ACC112 (cell line): ENCODE data around the gene SSR4.
A peak's percentile ranks its signal among the peaks of the same experiment; 100 is the strongest.
"Not testable (repeated sequence)": the region's sequence is repeated elsewhere in the genome, so short reads cannot be mapped to it uniquely, and the experiment has no call there.

Experiments used
- H2AFZ ChIP-seq: fragments of 200-600 bp; sonication (generic); one replicate; pipeline ENCODE4 v1.6.0; 2017; ENCODE audit warnings: antibody characterized with exemption, low read length; ENCODE audit not compliant: unreplicated experiment
- H3K27ac ChIP-seq: fragments of 200-600 bp; sonication (generic); 2 replicates; pipeline ENCODE4 v1.5.1; 2014; ENCODE audit warnings: low read depth, mild to moderate bottlenecking, antibody characterized with exemption, low read length, moderate library complexity
- H3K27me3 ChIP-seq: fragments of 200-600 bp; sonication (generic); 2 replicates; pipeline ENCODE4 v1.6.1; 2014; ENCODE audit warnings: mild to moderate bottlenecking, antibody characterized with exemption, low read length, moderate library complexity, mixed read lengths; ENCODE audit not compliant: insufficient read depth
- H3K36me3 ChIP-seq: fragments of 200-600 bp; sonication (generic); 2 replicates; pipeline ENCODE4 v1.6.1; 2016; ENCODE audit warnings: mild to moderate bottlenecking, antibody characterized with exemption, low read length, moderate library complexity, mixed read lengths; ENCODE audit not compliant: insufficient read depth
- H3K4me1 ChIP-seq: fragments of 200-600 bp; sonication (generic); one replicate; pipeline ENCODE4 v1.6.1; 2016; ENCODE audit warnings: low read length, mixed read lengths; ENCODE audit not compliant: insufficient read depth, unreplicated experiment, control insufficient read depth
- H3K4me3 ChIP-seq: fragments of 200-600 bp; sonication (generic); 2 replicates; pipeline ENCODE4 v1.5.1; 2014; ENCODE audit warnings: mild to moderate bottlenecking, low read depth, low read length
- H3K79me2 ChIP-seq: fragments of 200-600 bp; sonication (generic); one replicate; pipeline ENCODE4 v1.6.0; 2016; ENCODE audit warnings: low read length; ENCODE audit not compliant: control insufficient read depth, unreplicated experiment, insufficient read depth

SSR4 gene

GRCh38 chrX:153794018-153794896, at the start of gene SSR4, which contains the start of gene IDH3G:
TSS of gene SSR4 (plus strand) at chrX:153794668. CDS start at chrX:153794688, 20 bp downstream.
TSS of gene IDH3G (minus strand) at chrX:153794375. CDS start at chrX:153794326, 49 bp downstream.
- H3K36me3 ChIP-seq = no peaks in the 10 kb centered on the region
- H3K79me2 ChIP-seq = peaks cover 54% of the 10 kb centered on the region

GRCh38 chrX:153745067-153745433, 49.4 kb upstream of the SSR4 start:
- not testable (repeated sequence) for H3K27ac ChIP-seq, H3K36me3 ChIP-seq, H3K79me2 ChIP-seq, H2AFZ ChIP-seq, H3K4me3 ChIP-seq, H3K27me3 ChIP-seq, H3K4me1 ChIP-seq

More at GRCh38 chrX:153794018-153794896, at the start of gene SSR4, which contains the start of gene IDH3G:
- H3K27me3 ChIP-seq = no peaks in the 10 kb centered on the region
- H2AFZ ChIP-seq = peak within 1 kb of the TSS; percentile 89
- peak within 1 kb of the TSS; percentile 85 for H3K4me3 ChIP-seq
- H3K4me1 ChIP-seq = peaks cover 9% of the 10 kb centered on the region
- H3K27ac ChIP-seq = peak within 1 kb of the TSS; percentile 87

GRCh38 chrX:153746359-153746758, 48.1 kb upstream of the SSR4 start:
- H3K4me1 ChIP-seq = no peaks in the 10 kb centered on the region
- H3K36me3 ChIP-seq = no peaks in the 10 kb centered on the region
- H3K79me2 ChIP-seq = no peaks in the 10 kb centered on the region
- H3K4me3 ChIP-seq = no peak overlapping the region
- H3K27ac ChIP-seq = no peak overlapping the region
- H2AFZ ChIP-seq = no peak overlapping the region
- no peaks in the 10 kb centered on the region for H3K27me3 ChIP-seq

GRCh38 chrX:153746991-153747390, 47.5 kb upstream of the SSR4 start:
- not testable (repeated sequence) for H3K36me3 ChIP-seq, H3K4me3 ChIP-seq, H2AFZ ChIP-seq, H3K79me2 ChIP-seq, H3K4me1 ChIP-seq, H3K27me3 ChIP-seq, H3K27ac ChIP-seq

GRCh38 chrX:153749017-153749416, 45.5 kb upstream of the SSR4 start:
- H3K4me1 ChIP-seq = not testable (repeated sequence)

GRCh38 chrX:153750127-153750774, 44.2 kb upstream of the SSR4 start:
- H3K4me1 ChIP-seq = no peaks in the 10 kb centered on the region
- H2AFZ ChIP-seq = no peak overlapping the region
- no peaks in the 10 kb centered on the region for H3K79me2 ChIP-seq
- no peaks in the 10 kb centered on the region for H3K36me3 ChIP-seq
- H3K4me3 ChIP-seq = no peak overlapping the region
- H3K27me3 ChIP-seq = no peaks in the 10 kb centered on the region
- no peak overlapping the region for H3K27ac ChIP-seq

More at GRCh38 chrX:153749017-153749416, 45.5 kb upstream of the SSR4 start:
- not testable (repeated sequence) for H3K27ac ChIP-seq, H3K36me3 ChIP-seq, H3K4me3 ChIP-seq, H3K79me2 ChIP-seq, H2AFZ ChIP-seq, H3K27me3 ChIP-seq

- Histone ChIP-seq H3K79me2 (no peaks in the 10 kb centered on the region), H3K36me3 (no peaks in the 10 kb centered on the region), H3K4me1 (peaks cover 3% of the 10 kb centered on the region), H3K27me3 (no peaks in the 10 kb centered on the region), H3K27ac (no peak overlapping the region), H2AFZ (no peak overlapping the region), H3K4me3 (no peak overlapping the region)
Observed at GRCh38 chrX:153755136-153755535, 39.3 kb upstream of the SSR4 start.

- peaks cover 3% of the 10 kb centered on the region for H3K4me1 ChIP-seq
- H3K27me3 ChIP-seq = no peaks in the 10 kb centered on the region
- H3K79me2 ChIP-seq = peaks cover 4% of the 10 kb centered on the region
- H2AFZ ChIP-seq = no peak overlapping the region
- H3K36me3 ChIP-seq = no peaks in the 10 kb centered on the region
- no peak overlapping the region for H3K4me3 ChIP-seq
- H3K27ac ChIP-seq = no peak overlapping the region
Observed at GRCh38 chrX:153761863-153762262, 32.6 kb upstream of the SSR4 start.

- no peak overlapping the region for H3K27ac ChIP-seq
- no peak overlapping the region for H2AFZ ChIP-seq
- no peaks in the 10 kb centered on the region for H3K36me3 ChIP-seq
- H3K4me3 ChIP-seq = no peak overlapping the region
- H3K4me1 ChIP-seq = peaks cover 3% of the 10 kb centered on the region
- H3K79me2 ChIP-seq = peaks cover 4% of the 10 kb centered on the region
- H3K27me3 ChIP-seq = no peaks in the 10 kb centered on the region
Observed at GRCh38 chrX:153762626-153763173, 31.8 kb upstream of the SSR4 start.

- peaks cover 3% of the 10 kb centered on the region for H3K4me1 ChIP-seq
- no peak overlapping the region for H3K27ac ChIP-seq
- H3K36me3 ChIP-seq = no peaks in the 10 kb centered on the region
- H3K4me3 ChIP-seq = no peak overlapping the region
- no peak overlapping the region for H2AFZ ChIP-seq
- H3K79me2 ChIP-seq = peaks cover 4% of the 10 kb centered on the region
- no peaks in the 10 kb centered on the region for H3K27me3 ChIP-seq
Observed at GRCh38 chrX:153763298-153763932, 31.1 kb upstream of the SSR4 start.
